Germinal center (tissue), 1 donor: ENCODE data around the gene JARID2.

Experiments used
- DNase-seq: peaks from one replicate; pipeline ENCODE4 v3.0.0; 2012; ENCODE audit warnings: mixed read lengths, low spot score

Gene JARID2

DNA sequence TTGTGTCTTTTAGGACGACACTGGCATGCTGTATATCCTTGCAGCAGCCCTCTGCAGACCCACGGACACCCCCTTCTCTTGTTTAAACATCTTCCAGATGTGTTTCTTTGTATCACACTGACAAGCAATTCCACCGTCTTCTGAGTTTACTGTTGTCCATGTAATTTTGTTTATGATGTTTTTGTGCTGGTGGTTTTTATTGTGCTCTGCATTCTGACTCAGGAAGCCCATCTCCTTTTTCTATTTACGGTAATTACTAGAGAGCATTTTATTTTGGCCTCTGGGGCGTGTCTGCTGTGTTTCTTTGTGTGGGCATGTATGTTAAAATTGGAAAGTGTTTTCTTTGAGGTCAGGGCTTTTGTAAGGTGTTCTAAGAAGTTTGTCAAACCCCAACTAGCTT lies 111.9 kb downstream of the JARID2 start:
- DNase-seq = no peak

DNA sequence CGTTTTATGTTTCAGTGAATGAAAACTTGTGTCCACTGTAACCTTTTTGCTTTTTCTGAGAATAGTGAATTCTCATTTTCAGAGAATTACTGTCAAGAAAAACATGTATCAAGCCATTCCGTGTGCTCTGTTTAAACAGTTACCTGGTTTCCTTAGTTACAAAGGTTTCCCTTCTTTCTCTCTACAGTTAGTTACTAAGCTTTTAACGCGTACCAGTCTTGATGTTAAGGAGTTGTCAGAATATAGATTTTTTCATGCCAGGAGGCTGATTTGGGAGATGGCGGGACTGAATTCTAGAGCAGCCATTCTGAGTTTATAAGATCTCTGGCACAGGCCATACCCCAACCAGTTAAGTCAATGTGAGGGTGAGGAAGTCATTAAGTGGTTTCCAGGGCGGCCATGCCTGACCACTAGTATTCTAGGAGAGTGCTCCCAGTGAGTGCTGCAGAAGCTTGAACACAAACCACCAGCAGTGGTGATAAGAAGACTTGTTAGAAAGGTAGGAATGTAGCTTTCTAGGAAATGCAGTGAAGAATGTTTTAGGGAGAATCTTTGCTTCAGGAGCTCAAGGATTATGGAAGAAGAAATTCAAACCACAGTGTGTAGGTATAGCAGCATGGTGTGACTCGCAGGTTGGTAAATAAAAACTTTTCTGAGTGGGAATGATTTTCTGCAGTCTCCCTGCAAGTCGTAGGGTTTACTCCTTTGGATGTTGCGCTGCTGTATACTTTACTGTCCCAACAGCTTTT lies 112.9 kb downstream of the JARID2 start:
- no peak for DNase-seq

GRCh38 chr6:15359335-15359862 lies 113.5 kb downstream of the JARID2 start:
- peak; percentile 14 for DNase-seq

DNA sequence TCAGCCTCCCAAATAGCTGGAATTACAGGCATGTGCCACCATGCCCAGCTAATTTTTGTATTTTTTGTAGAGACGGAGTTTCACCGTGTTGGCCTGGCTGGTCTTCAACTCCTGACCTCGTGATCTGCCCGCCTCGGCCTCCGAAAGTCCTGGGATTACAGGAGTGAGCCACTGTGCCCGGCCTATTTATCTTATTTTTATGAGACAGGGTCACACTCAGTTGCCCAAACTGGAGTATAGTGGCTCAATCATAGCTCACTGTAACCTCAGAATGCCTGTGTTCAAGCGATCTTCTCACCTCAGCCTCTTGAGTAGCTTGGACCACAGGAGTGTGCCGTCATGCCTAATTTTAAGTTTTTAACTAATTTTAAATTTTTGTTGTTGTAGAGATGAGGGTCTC lies 114.4 kb downstream of the JARID2 start:
- DNase-seq = no peak

GRCh38 chr6:15361197-15361596 lies 115.3 kb downstream of the JARID2 start:
- no peak for DNase-seq

DNA sequence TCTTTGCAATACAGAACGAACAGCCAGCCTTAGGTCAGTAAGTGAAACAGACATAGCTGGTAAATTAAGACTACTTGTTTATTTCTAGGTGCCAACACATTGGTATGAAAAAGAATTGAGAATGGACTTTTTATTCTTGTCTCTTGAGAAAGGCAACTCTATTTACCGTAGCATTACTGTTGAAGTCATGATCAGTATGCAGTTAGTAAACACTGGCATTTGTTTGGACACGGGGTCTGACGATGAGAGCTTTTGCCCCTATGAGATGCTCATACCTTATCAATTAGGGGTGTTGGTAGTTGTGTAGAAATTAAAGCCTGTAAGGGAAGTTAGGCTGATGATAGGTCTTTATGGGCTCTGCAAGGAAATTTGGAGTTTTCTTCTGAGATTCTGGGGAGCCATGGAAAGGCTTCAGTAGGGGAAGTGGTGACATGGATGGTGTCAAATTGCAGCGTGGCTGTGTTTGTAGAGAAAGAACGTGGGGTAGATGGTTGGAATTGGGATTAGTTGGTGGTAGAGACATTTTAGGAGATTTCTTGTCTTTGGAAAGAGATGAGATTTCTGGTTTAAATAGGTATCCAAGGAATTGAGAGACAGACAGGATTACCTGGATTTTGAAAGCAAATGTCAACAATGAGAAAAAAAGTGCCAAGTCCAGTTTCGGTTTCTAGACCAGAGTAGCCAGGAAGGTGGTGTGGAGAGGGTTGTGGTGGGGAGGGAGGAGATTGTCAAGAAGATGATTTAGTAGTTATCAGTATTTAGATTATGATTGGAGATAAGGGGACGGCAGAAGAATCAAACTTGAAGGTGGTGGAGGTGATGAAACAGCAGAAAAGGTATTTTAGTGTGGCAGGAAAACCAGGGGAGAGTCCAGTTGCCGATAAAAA lies 116.6 kb downstream of the JARID2 start:
- no peak for DNase-seq

DNA sequence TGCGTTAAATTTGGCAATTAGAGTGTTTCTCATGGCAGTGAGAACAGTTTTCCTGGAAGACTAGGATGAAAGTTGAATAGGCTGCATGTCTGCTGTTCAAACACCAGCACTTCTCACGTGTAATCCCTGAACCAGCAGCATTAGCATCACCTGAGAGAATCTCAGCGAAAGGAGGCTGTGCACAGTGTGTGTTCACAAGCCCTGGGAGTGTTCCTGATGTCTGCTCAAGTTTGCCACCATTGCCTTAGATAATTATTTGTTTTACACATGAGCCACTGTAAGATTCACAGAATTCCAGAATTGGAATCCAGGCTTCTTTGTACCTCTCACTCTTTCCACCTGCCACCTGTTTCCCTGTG lies 117.3 kb downstream of the JARID2 start:
- DNase-seq = no peak

GRCh38 chr6:15363523-15364400 lies 117.9 kb downstream of the JARID2 start:
- peak; percentile 19 for DNase-seq

DNA sequence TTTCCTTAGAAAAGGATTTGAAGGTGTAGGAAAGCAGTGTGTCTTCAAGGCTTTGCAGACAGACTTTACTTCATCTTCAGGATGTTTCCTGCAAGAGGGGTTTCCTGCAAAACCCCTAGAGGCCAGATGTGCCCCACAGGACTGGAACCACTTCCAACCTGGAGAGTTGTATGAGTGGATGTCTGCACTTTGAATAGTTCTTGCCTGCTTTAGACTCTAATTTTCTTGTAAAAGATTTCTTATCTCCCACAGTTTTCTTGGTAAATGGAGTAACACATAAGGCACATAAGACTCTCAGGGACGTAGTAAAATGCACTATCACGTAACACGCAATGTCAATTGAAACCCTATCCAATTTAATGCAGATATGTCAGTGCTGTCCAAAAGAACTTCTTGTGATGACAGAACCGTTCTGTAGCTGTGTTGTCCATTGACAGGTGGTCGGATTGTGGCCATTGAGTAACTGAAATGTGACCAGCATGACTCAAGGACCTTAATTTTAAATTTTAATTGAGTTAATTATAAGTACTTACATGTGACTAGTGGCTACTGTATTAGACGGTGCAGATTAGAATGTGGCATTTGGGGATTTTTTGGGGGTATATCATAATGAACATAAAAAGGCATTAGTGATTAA lies 118.7 kb downstream of the JARID2 start:
- no peak for DNase-seq

- DNase-seq = peak; percentile 9
Observed at GRCh38 chr6:15365273-15365687, 119.4 kb downstream of the JARID2 start.

DNA sequence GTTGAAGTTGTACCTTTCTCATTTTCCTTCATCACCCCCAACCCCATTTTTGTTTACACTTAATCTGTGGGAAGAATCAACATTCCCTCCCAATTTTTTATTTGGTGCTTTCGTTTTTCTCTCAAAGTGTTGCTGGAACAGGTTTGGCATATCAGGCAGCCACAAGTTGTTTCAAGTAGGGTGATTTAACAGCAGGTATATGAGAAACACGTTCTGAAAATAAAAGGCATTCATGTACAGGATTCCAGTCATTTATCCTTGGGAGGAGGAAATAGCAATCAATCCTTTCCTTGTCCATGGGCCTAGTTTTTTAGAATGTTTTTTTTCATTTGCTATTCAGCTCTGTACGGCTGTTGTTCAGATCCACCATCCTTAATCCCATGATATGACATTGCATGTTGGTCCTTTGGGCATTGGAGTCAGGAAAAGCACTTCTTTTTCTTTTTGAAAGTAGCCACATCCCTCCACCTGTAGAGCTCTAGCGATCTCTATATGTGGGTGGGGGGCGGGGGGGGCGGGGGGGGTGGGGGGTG lies 120.2 kb downstream of the JARID2 start:
- DNase-seq = no peak

DNA sequence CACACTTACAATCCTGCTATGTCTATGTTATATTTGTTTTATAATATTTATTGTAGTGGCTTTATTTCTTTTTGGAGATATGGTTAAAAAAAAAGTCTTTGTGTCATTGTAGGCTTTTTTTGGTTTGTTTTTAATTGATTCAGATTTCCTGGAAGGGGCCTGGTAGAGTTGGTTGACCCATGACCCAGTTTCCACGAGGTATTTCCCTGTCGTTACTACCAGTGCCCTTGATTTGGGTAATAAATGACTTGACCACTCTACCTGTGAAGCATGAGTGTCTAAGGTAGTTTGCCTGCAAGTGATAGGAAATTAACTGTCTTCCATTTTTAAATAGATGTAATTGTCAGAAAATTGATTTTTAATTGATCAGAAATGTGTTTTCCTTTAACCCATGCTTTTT lies 121.0 kb downstream of the JARID2 start:
- no peak for DNase-seq

DNA sequence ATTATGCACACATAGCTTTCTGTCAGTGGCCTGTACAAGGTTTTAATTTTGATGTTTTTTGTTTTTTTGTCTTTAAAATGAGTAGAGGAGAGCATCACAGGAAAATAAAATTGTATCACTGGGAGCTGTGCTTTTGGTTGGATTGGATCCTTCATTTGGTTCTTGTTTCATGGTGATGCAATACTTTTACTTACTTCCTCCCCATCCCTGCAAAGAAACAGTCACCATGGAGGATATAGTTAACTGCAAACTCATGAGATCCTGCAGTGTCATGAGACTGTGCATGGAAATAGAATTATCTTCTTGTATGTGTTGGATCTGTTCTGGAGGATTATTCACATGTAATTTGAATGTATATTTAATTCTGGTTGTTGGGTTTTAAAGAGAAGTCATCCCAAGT lies 122.3 kb downstream of the JARID2 start:
- no peak for DNase-seq

DNA sequence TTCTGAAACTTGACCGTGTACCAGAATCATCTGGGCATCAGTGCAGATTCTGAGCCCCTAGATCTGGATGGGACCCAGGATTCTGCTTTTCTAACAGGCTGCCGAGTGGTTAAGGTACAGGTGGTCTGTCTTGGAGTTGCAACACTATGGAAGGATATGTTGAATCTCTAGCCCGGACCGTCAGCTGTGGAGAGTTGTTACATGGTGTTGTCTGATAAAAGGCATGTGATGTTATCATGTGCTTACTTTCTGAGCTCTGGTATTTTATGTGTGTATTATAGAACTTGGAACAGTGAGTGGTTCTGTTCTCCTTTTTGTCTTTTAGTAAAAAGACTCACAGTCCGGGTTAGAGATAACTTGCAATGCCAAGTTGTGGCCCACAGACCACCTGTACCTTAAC lies 123.0 kb downstream of the JARID2 start:
- DNase-seq = no peak

DNA sequence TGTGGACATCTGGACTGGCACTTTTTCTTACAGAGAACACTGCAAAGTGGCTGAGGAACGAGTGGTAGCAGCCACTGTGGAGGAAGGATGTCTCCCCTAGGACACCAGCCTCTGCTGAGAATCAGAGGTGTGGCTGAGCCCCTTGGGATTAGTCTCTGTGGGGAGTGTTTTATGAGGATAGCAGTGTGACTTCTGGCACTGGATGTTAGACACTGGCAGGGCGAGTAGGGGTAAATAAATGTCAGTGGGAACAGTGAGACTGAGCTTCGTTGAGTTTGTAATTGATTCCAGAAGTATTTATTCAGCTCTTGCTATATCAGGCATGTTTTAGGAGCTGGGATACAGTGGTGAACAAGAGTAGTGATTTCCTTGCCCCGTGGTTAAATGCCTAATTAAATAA lies 124.0 kb downstream of the JARID2 start:
- no peak for DNase-seq

GRCh38 chr6:15370733-15371671 lies 125.1 kb downstream of the JARID2 start:
- no peak for DNase-seq

- no peak for DNase-seq
Observed at GRCh38 chr6:15372932-15373331, 127.1 kb downstream of the JARID2 start.

DNA sequence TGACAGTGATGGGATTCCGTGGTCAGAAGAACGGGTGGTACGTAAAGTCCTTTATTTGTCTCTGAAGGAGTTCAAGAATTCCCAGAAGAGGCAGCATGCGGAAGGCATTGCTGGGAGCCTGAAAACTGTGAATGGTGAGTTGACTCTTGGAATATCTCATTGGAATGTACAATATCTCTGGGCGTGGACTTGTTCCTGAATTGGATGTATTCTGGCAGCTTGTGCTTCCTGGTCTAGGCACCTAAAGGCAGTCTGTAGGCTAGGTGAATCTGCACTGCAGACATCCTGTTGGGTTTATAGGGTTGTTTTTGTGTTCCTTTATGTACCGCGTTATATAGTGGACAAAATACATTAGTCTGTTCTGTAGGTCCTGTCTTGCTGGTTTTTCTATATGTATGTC lies 128.2 kb downstream of the JARID2 start:
- DNase-seq = no peak

DNA sequence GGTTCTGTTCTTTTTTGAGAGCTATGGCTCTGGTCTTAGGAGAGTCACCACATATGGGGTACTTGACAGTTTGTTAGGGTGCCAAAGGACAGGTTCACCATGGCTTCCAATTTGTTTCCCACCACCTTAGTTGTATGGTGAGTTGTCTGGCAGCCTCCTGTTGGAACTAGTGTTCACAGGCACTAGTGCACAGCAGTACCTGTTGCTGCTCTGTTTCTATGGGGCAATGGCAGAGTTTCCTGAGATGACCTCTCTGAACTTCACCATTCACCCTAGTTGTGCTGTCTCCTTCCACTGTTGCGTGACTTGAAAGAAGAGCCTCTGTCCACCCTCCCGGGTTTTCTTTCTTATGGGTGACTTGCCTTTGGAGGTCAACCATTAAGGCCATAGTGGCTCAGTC lies 129.1 kb downstream of the JARID2 start:
- DNase-seq = no peak

GRCh38 chr6:15375638-15376290 lies 129.9 kb downstream of the JARID2 start:
- no peak for DNase-seq
